DOHH2 (cell line): ENCODE measurements around the gene OR5W2.
"Not testable (repeated sequence)": the region's sequence is repeated elsewhere in the genome, so short reads cannot be mapped to it uniquely, and the experiment has no call there.

ENCODE experiments used
- CTCF ChIP-seq: fragments of 200-600 bp; sonication (generic); IDR thresholded peaks from one replicate; pipeline ENCODE4 v1.5.1; 2014; ENCODE audit warnings: antibody characterized with exemption, mild to moderate bottlenecking, low read depth, low read length; ENCODE audit not compliant: poor library complexity, severe bottlenecking
- EZH2phosphoT487 ChIP-seq: fragments of 200-600 bp; sonication (generic); IDR thresholded peaks from 2 replicates; pipeline ENCODE4 v1.6.1; 2017; ENCODE audit warnings: borderline replicate concordance, mild to moderate bottlenecking, antibody characterized with exemption, low read length, moderate library complexity, mixed read lengths

DNA sequence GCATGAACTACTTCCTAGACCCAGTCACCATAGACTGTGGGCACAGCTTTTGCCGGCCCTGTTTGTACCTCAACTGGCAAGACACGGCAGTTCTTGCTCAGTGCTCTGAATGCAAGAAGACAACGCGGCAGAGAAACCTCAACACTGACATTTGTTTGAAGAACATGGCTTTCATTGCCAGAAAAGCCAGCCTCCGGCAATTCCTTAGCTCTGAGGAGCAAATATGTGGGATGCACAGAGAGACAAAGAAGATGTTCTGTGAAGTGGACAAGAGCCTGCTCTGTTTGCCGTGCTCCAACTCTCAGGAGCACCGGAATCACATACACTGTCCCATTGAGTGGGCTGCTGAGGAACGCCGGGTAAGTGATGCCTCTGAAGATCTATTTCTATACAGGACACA lies 28.9 kb downstream of the OR5W2 start:
- not testable (repeated sequence) for TF ChIP-seq CTCF, EZH2phosphoT487
